ENCODE measurements around the gene FABP2.
"Not testable (repeated sequence)": the region's sequence is repeated elsewhere in the genome, so short reads cannot be mapped to it uniquely, and the experiment has no call there.

FABP2 gene

GRCh38 chr4:119321921-119322687, at the start of gene FABP2:
Gene FABP2, minus strand, starts transcription at chr4:119322138. Its CDS starts 36 bp downstream, at chr4:119322102.
- DNase-seq: no peak

- DNase-seq: not testable (repeated sequence)
Observed at GRCh38 chr4:119370951-119371683, 49.2 kb upstream of the FABP2 start.

GRCh38 chr4:119370392-119370791, 48.5 kb upstream of the FABP2 start:
- peak; percentile 21 for DNase-seq

GRCh38 chr4:119366802-119367201, 44.9 kb upstream of the FABP2 start:
- not testable (repeated sequence) for DNase-seq

GRCh38 chr4:119364203-119364602, 42.3 kb upstream of the FABP2 start:
- DNase-seq: not testable (repeated sequence)

- DNase-seq: not testable (repeated sequence)
Observed at GRCh38 chr4:119363372-119363771, 41.4 kb upstream of the FABP2 start.

- DNase-seq: not testable (repeated sequence)
Observed at GRCh38 chr4:119362413-119362812, 40.5 kb upstream of the FABP2 start.

- not testable (repeated sequence) for DNase-seq
Observed at GRCh38 chr4:119359873-119360272, 37.9 kb upstream of the FABP2 start.

- not testable (repeated sequence) for DNase-seq
Observed at GRCh38 chr4:119356796-119357195, 34.9 kb upstream of the FABP2 start.

GRCh38 chr4:119356041-119356440, 34.1 kb upstream of the FABP2 start:
- DNase-seq: not testable (repeated sequence)

- DNase-seq: not testable (repeated sequence)
Observed at GRCh38 chr4:119353364-119353763, 31.4 kb upstream of the FABP2 start.

- DNase-seq: not testable (repeated sequence)
Observed at GRCh38 chr4:119348169-119348568, 26.2 kb upstream of the FABP2 start.

GRCh38 chr4:119343293-119343692, 21.4 kb upstream of the FABP2 start:
- DNase-seq: not testable (repeated sequence)

GRCh38 chr4:119339895-119340294, 18.0 kb upstream of the FABP2 start:
- DNase-seq: not testable (repeated sequence)

- no peak for DNase-seq
Observed at GRCh38 chr4:119337010-119337409, 15.1 kb upstream of the FABP2 start.

- DNase-seq: not testable (repeated sequence)
Observed at GRCh38 chr4:119336332-119336979, 14.5 kb upstream of the FABP2 start.

GRCh38 chr4:119329835-119330620, 8.1 kb upstream of the FABP2 start:
- DNase-seq: no peak

GRCh38 chr4:119328695-119329094, 6.8 kb upstream of the FABP2 start:
- DNase-seq: no peak

- DNase-seq: no peak
Observed at GRCh38 chr4:119317990-119318389, 3.9 kb downstream of the FABP2 start.

- no peak for DNase-seq
Observed at GRCh38 chr4:119315036-119315435, 6.9 kb downstream of the FABP2 start.

GRCh38 chr4:119314356-119314755, 7.6 kb downstream of the FABP2 start:
- DNase-seq: no peak

- no peak for DNase-seq
Observed at GRCh38 chr4:119313237-119313636, 8.7 kb downstream of the FABP2 start.

GRCh38 chr4:119310826-119311225, 11.1 kb downstream of the FABP2 start:
- DNase-seq: no peak
